IMR-90 (cell line): ENCODE measurements around the gene CYP4F8. TPM values are rescaled to one million over a fixed set of nuclear protein-coding genes. Genes with fewer than 3 reads are reported as not detected.

Experiments
- ATAC-seq: fragments of 200-7000 bp; cut with Tn5 transposase; 2 replicates; pipeline ENCODE4 v1.9.1; 2020; ENCODE audit warnings: low read depth, mild to moderate bottlenecking, moderate library complexity
- BruUV-seq: library from RNA; stranded (reverse); fragments of 400-500 nt; replicated peaks from 2 replicates; lab custom pipeline; 2021; lab: Mats Ljungman, UMichigan
- CTCF ChIA-PET: fragments of 300-600 bp; formaldehyde crosslinking; extraction: SDS; loops from one replicate; lab custom pipeline; 2021; ENCODE audit warnings: antibody characterized with exemption; lab: Yijun Ruan, JAX
- POLR2A ChIA-PET: fragments of 300-600 bp; sonication (Branson Sonifier 250); formaldehyde crosslinking; loops from one replicate; lab custom pipeline; 2022; ENCODE audit warnings: antibody characterized with exemption; ENCODE audit not compliant: unreplicated experiment; lab: Charles Lee
- DNase-seq: peaks from one replicate; pipeline ENCODE4 v3.0.0; 2013
- H2AFZ ChIP-seq: replicated peaks from 2 replicates; pipeline ENCODE3; 2013; ENCODE audit warnings: low read length, mild to moderate bottlenecking; ENCODE audit not compliant: poor library complexity
- H2AK5ac ChIP-seq: 2 replicates; pipeline ENCODE4 v1.6.1; 2013; ENCODE audit warnings: low read depth, low read length, inconsistent platforms
- H2AK9ac ChIP-seq: replicated peaks from 2 replicates; pipeline ENCODE3; 2013; ENCODE audit warnings: mild to moderate bottlenecking, low read depth, low read length, moderate library complexity; ENCODE audit not compliant: poor library complexity
- H2BK120ac ChIP-seq: 2 replicates; pipeline ENCODE4 v1.6.1; 2013; ENCODE audit warnings: low read depth, low read length, inconsistent platforms
- H2BK15ac ChIP-seq: 3 replicates; pipeline ENCODE4 v1.6.1; 2013; ENCODE audit warnings: low read depth, low read length, inconsistent platforms
- H2BK20ac ChIP-seq: 2 replicates; pipeline ENCODE4 v1.6.1; 2013; ENCODE audit warnings: low read depth, mild to moderate bottlenecking, inconsistent platforms, low read length, moderate library complexity
- H2BK5ac ChIP-seq: 2 replicates; pipeline ENCODE4 v1.6.1; 2013; ENCODE audit warnings: mild to moderate bottlenecking, low read depth, low read length, inconsistent platforms; ENCODE audit not compliant: poor library complexity, severe bottlenecking
- H3K14ac ChIP-seq: replicated peaks from 2 replicates; pipeline ENCODE4 v1.6.1; 2013; ENCODE audit warnings: low read depth, low read length, inconsistent platforms
- H3K18ac ChIP-seq: 2 replicates; pipeline ENCODE4 v1.6.1; 2013; ENCODE audit warnings: low read depth, low read length, control low read depth
- H3K23ac ChIP-seq: 2 replicates; pipeline ENCODE4 v1.6.1; 2013; ENCODE audit warnings: low read depth, low read length, inconsistent platforms
- H3K27ac ChIP-seq: 2 replicates; pipeline ENCODE4 v1.5.1; 2013; ENCODE audit warnings: mild to moderate bottlenecking, control low read depth, low read length; ENCODE audit not compliant: insufficient read depth
- H3K27me3 ChIP-seq: 2 replicates; pipeline ENCODE4 v1.6.1; 2013; ENCODE audit warnings: low read length; ENCODE audit not compliant: control insufficient read depth, insufficient read depth
- H3K36me3 ChIP-seq: 2 replicates; pipeline ENCODE4 v1.6.1; 2013; ENCODE audit warnings: low read length, mixed read lengths; ENCODE audit not compliant: control insufficient read depth, insufficient read depth
- H3K4ac ChIP-seq: 2 replicates; pipeline ENCODE4 v1.6.1; 2013; ENCODE audit warnings: low read depth, low read length, inconsistent platforms
- H3K4me1 ChIP-seq: 2 replicates; pipeline ENCODE4 v1.6.1; 2013; ENCODE audit warnings: low read length, mixed read lengths; ENCODE audit not compliant: control insufficient read depth, insufficient read depth
- H3K4me2 ChIP-seq: 2 replicates; pipeline ENCODE4 v1.6.1; 2013; ENCODE audit warnings: low read depth, mild to moderate bottlenecking, control low read depth, low read length, moderate library complexity
- H3K4me3 ChIP-seq: 2 replicates; pipeline ENCODE4 v1.5.1; 2013; ENCODE audit warnings: low read depth, mild to moderate bottlenecking, control low read depth, low read length, moderate library complexity; ENCODE audit not compliant: insufficient read depth
- H3K56ac ChIP-seq: 2 replicates; pipeline ENCODE4 v1.6.1; 2013; ENCODE audit warnings: low read length, inconsistent platforms; ENCODE audit not compliant: insufficient read depth; ENCODE audit errors: extremely low read depth
- H3K79me1 ChIP-seq, 2 experiments: 2 replicates each; pipeline ENCODE4 v1.6.1; 2013; ENCODE audit warnings: low read length in 2 of 2, inconsistent platforms in 1 of 2, low read depth in 1 of 2
- H3K9ac ChIP-seq: 2 replicates; pipeline ENCODE4 v1.6.1; 2013; ENCODE audit warnings: low read depth, low read length, control low read depth
- H3K9me1 ChIP-seq: 2 replicates; pipeline ENCODE4 v1.6.1; 2013; ENCODE audit warnings: low read length, inconsistent platforms; ENCODE audit not compliant: insufficient read depth
- H3K9me3 ChIP-seq: 2 replicates; pipeline ENCODE4 v1.6.1; 2013; ENCODE audit warnings: low read length; ENCODE audit not compliant: control insufficient read depth, insufficient read depth
- H4K20me1 ChIP-seq: 2 replicates; pipeline ENCODE4 v1.6.1; 2013; ENCODE audit warnings: low read length, inconsistent platforms; ENCODE audit not compliant: insufficient read depth
- H4K5ac ChIP-seq: 2 replicates; pipeline ENCODE4 v1.6.1; 2013; ENCODE audit warnings: mild to moderate bottlenecking, low read depth, low read length, control low read depth
- H4K8ac ChIP-seq, 2 experiments: 2 replicates each; pipeline ENCODE4 v1.6.1; 2013; ENCODE audit warnings: low read depth in 2 of 2, low read length in 2 of 2, control low read depth in 1 of 2, inconsistent platforms in 1 of 2
- H4K91ac ChIP-seq: 2 replicates; pipeline ENCODE4 v1.6.1; 2013; ENCODE audit warnings: low read depth, low read length, inconsistent platforms; ENCODE audit not compliant: insufficient read depth
- BHLHE40 ChIP-seq: fragments of 150-350 bp; IDR thresholded peaks from 2 replicates; pipeline ENCODE4 v1.6.1; 2016; ENCODE audit warnings: mild to moderate bottlenecking, low read depth, low read length
- CEBPB ChIP-seq: IDR thresholded peaks from 2 replicates; pipeline ENCODE4 v1.6.1; 2012; ENCODE audit warnings: low read depth, low read length, improper control_type of control experiment
- CHD1 ChIP-seq: IDR thresholded peaks from 2 replicates; pipeline ENCODE4 v1.6.1; 2012; ENCODE audit warnings: low read depth, low read length, improper control_type of control experiment
- CTCF ChIP-seq: conservative IDR thresholded peaks from 2 replicates; pipeline ENCODE4 v1.5.1; 2012; ENCODE audit warnings: mild to moderate bottlenecking, low read depth, low read length, improper control_type of control experiment
- ELK1 ChIP-seq: fragments of 150-350 bp; IDR thresholded peaks from 2 replicates; pipeline ENCODE4 v1.6.1; 2016; ENCODE audit warnings: low read depth, mild to moderate bottlenecking, low read length, moderate library complexity, borderline replicate concordance
- FOS ChIP-seq: fragments of 150-350 bp; IDR thresholded peaks from 2 replicates; pipeline ENCODE4 v1.6.1; 2016; ENCODE audit warnings: low read depth, low read length
- MAFK ChIP-seq: IDR thresholded peaks from 2 replicates; pipeline ENCODE4 v1.6.1; 2012; ENCODE audit warnings: low read depth, low read length, improper control_type of control experiment
- MAZ ChIP-seq: IDR thresholded peaks from 2 replicates; pipeline ENCODE4 v1.6.1; 2012; ENCODE audit warnings: low read depth, mild to moderate bottlenecking, low read length, improper control_type of control experiment, moderate library complexity, borderline replicate concordance
- MXI1 ChIP-seq: IDR thresholded peaks from 2 replicates; pipeline ENCODE4 v1.6.1; 2012; ENCODE audit warnings: low read depth, mild to moderate bottlenecking, low read length, moderate library complexity, borderline replicate concordance
- NFE2L2 ChIP-seq: fragments of 150-350 bp; IDR thresholded peaks from 2 replicates; pipeline ENCODE4 v1.6.1; 2016; ENCODE audit warnings: low read depth, mild to moderate bottlenecking, low read length
- POLR2A ChIP-seq: IDR thresholded peaks from 2 replicates; pipeline ENCODE4 v1.6.1; 2012; ENCODE audit warnings: mild to moderate bottlenecking, low read depth, low read length
- RAD21 ChIP-seq: IDR thresholded peaks from 2 replicates; pipeline ENCODE4 v1.6.1; 2012; ENCODE audit warnings: low read length, improper control_type of control experiment
- RCOR1 ChIP-seq: IDR thresholded peaks from 2 replicates; pipeline ENCODE4 v1.6.1; 2012; ENCODE audit warnings: mild to moderate bottlenecking, low read length, improper control_type of control experiment; ENCODE audit not compliant: insufficient replicate concordance
- RFX5 ChIP-seq: IDR thresholded peaks from 2 replicates; pipeline ENCODE4 v1.8.0; 2012; ENCODE audit warnings: low read depth, mild to moderate bottlenecking, low read length, moderate library complexity
- SMC3 ChIP-seq: fragments of 150-350 bp; IDR thresholded peaks from 2 replicates; pipeline ENCODE4 v1.6.1; 2016; ENCODE audit warnings: low read depth, mild to moderate bottlenecking, antibody characterized with exemption, low read length, moderate library complexity
- USF2 ChIP-seq: fragments of 150-350 bp; IDR thresholded peaks from 2 replicates; pipeline ENCODE4 v1.6.1; 2017; ENCODE audit warnings: mild to moderate bottlenecking, antibody characterized with exemption, low read length, low read depth
- WGBS, 2 experiments: methylation state at CpG; one replicate each; pipeline versions ENCODE4 v1.1.5 to v1.1.7; 2013; ENCODE audit warnings: missing lambda C conversion rate in 2 of 2; ENCODE audit not compliant: insufficient read length in 1 of 2; ENCODE audit errors: extremely low coverage in 2 of 2; 5-methylcytosine and 5-hydroxymethylcytosine counted together
- dilution Hi-C: fragments of 300-500 bp; cut with HindIII; formaldehyde crosslinking; loops from one replicate; pipeline ENCODE4 v1.14.3; 2018; ENCODE audit warnings: low sequenced_read_pairs; ENCODE audit not compliant: unreplicated experiment
- in situ Hi-C: fragments of 300-500 bp; cut with MboI; formaldehyde crosslinking; loops from 3 replicates; pipeline ENCODE4 v1.14.3; 2019; ENCODE audit warnings: low sequenced_read_pairs, inconsistent platforms, mixed read lengths
- intact Hi-C: fragments of 100-400 bp; cut with micrococcal nuclease; formaldehyde crosslinking; loops from 2 replicates; pipeline ENCODE4 v1.10.0; 2022
- polyA plus RNA-seq, 3 experiments: library from polyadenylated mRNA; depleted of rRNA; stranded (reverse); fragments of >200 nt; gene quantifications; 2 replicates each; pipeline ENCODE4 v1.2.3, GENCODE V29; 2012; ENCODE audit warnings: low replicate concordance in 1 of 3
- total RNA-seq: library from RNA; depleted of rRNA; stranded (reverse); fragments of >200 nt; gene quantifications from 2 replicates; pipeline ENCODE4 v1.2.3, GENCODE V29; 2012

Gene CYP4F8
- total and polyA plus RNA-seq, 2 of the 4 experiments (the other 2 are of a cell fraction): not detected

GRCh38 chr19:15575406-15575805, 39.6 kb upstream of the CYP4F8 start:
- Histone ChIP-seq H3K27me3 (no peaks in the 10 kb centered on the region), H3K56ac (no peak overlapping the region), H2BK5ac (no peak overlapping the region), H4K20me1 (no peaks in the 10 kb centered on the region), H3K36me3 (no peaks in the 10 kb centered on the region), H2BK20ac (no peak overlapping the region), H2AFZ (no peak overlapping the region), H3K4me1 (no peaks in the 10 kb centered on the region), H4K8ac (no peak overlapping the region), H3K4me3 (no peak overlapping the region), H3K18ac (no peak overlapping the region), H3K4ac (no peak overlapping the region), H2BK120ac (no peak overlapping the region), H3K4me2 (no peak overlapping the region), H3K14ac (no peak overlapping the region), H3K27ac (no peak overlapping the region), H3K9me1 (no peaks in the 10 kb centered on the region), H4K5ac (no peak overlapping the region), H3K79me1 (no peaks in the 10 kb centered on the region), H3K23ac (no peak overlapping the region), H3K9me3 (no peaks in the 10 kb centered on the region), H3K9ac (no peak overlapping the region), H2BK15ac (no peak overlapping the region), H2AK5ac (no peak overlapping the region), H4K91ac (no peak overlapping the region), H2AK9ac (no peak overlapping the region)
- intact Hi-C loops: no loop called here
- ChIA-PET POLR2A (no interaction called here), CTCF (no interaction called here)
- TF ChIP-seq RAD21 (no peak), MXI1 (no peak), RFX5 (no peak), CEBPB (no peak), SMC3 (no peak), POLR2A (no peak), ELK1 (no peak), FOS (no peak), BHLHE40 (no peak), MAZ (no peak), RCOR1 (no peak), CTCF (no peak), NFE2L2 (no peak), USF2 (no peak), MAFK (no peak), CHD1 (no peak)
- in situ Hi-C loops: no loop called here
- dilution Hi-C loops: no loop called here
- BruUV-seq: no TSS peak
- DNase-seq (no peak), ATAC-seq (no peak)
- WGBS, 2 experiments: 26% methylated on average over 3 of the region's 6 CpGs; no CpG with 5 or more reads in 1 of the 2 experiments
